ENCODE results near the gene PHYKPL.
A peak's percentile ranks its signal among the peaks of the same experiment; 100 is the strongest.

PHYKPL gene

DNA sequence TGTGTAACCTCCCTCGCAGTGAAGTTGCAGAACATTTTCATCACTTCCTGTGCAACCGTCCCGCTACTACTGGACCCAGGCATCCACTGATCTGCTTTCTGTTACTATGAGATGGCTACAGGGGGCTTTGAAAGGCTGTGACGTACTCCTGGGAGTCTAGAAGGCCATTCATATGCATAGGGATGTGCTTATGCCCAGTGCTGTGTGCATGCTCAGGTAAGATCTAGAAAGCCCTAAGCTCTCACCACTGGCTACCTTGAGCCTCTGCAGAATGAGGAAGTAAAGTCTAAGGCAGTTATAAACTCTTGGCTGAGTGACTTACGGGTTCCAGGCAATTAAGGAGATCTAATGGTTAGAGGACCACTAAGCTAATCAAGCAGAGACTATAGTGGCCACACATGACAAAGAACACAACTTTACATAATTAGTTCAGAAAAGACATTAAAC lies 16.5 kb downstream of the PHYKPL start:
- Histone ChIP-seq H3K27ac (replicated peaks) (peak overlapping the region; percentile 76), H3K4me3 (replicated peaks; ENCODE audit: insufficient read depth, low read length) (no peak overlapping the region), H3K27me3 (ENCODE audit: insufficient read depth, poor library complexity, severe bottlenecking) (no peaks in the 10 kb centered on the region)
- peak in 1 of 2 experiments; percentile 72 for DNase-seq (ENCODE audit: low read depth in 1 of 2, low spot score in 1 of 2)
- TF ChIP-seq, protein P1, sequence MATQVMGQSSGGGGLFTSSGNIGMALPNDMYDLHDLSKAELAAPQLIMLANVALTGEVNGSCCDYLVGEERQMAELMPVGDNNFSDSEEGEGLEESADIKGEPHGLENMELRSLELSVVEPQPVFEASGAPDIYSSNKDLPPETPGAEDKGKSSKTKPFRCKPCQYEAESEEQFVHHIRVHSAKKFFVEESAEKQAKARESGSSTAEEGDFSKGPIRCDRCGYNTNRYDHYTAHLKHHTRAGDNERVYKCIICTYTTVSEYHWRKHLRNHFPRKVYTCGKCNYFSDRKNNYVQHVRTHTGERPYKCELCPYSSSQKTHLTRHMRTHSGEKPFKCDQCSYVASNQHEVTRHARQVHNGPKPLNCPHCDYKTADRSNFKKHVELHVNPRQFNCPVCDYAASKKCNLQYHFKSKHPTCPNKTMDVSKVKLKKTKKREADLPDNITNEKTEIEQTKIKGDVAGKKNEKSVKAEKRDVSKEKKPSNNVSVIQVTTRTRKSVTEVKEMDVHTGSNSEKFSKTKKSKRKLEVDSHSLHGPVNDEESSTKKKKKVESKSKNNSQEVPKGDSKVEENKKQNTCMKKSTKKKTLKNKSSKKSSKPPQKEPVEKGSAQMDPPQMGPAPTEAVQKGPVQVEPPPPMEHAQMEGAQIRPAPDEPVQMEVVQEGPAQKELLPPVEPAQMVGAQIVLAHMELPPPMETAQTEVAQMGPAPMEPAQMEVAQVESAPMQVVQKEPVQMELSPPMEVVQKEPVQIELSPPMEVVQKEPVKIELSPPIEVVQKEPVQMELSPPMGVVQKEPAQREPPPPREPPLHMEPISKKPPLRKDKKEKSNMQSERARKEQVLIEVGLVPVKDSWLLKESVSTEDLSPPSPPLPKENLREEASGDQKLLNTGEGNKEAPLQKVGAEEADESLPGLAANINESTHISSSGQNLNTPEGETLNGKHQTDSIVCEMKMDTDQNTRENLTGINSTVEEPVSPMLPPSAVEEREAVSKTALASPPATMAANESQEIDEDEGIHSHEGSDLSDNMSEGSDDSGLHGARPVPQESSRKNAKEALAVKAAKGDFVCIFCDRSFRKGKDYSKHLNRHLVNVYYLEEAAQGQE (IDR thresholded peaks at IDR 0.05; ENCODE audit: insufficient replicate concordance, low read depth) = no peak
- TF ChIP-seq POLR2AphosphoS5 (IDR thresholded peaks at IDR 0.05; ENCODE audit: low read depth) = no peak; the same call in 1 of the 2 replicates
- no peak for TF ChIP-seq GABPA (IDR thresholded peaks at IDR 0.05; ENCODE audit: low read depth)
- TF ChIP-seq, protein P2, sequence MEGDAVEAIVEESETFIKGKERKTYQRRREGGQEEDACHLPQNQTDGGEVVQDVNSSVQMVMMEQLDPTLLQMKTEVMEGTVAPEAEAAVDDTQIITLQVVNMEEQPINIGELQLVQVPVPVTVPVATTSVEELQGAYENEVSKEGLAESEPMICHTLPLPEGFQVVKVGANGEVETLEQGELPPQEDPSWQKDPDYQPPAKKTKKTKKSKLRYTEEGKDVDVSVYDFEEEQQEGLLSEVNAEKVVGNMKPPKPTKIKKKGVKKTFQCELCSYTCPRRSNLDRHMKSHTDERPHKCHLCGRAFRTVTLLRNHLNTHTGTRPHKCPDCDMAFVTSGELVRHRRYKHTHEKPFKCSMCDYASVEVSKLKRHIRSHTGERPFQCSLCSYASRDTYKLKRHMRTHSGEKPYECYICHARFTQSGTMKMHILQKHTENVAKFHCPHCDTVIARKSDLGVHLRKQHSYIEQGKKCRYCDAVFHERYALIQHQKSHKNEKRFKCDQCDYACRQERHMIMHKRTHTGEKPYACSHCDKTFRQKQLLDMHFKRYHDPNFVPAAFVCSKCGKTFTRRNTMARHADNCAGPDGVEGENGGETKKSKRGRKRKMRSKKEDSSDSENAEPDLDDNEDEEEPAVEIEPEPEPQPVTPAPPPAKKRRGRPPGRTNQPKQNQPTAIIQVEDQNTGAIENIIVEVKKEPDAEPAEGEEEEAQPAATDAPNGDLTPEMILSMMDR (IDR thresholded peaks at IDR 0.05; ENCODE audit: insufficient read depth, low read length) = no peak
- no peak for TF ChIP-seq SPI1 (IDR thresholded peaks at IDR 0.05; ENCODE audit: borderline replicate concordance, low read depth)

DNA sequence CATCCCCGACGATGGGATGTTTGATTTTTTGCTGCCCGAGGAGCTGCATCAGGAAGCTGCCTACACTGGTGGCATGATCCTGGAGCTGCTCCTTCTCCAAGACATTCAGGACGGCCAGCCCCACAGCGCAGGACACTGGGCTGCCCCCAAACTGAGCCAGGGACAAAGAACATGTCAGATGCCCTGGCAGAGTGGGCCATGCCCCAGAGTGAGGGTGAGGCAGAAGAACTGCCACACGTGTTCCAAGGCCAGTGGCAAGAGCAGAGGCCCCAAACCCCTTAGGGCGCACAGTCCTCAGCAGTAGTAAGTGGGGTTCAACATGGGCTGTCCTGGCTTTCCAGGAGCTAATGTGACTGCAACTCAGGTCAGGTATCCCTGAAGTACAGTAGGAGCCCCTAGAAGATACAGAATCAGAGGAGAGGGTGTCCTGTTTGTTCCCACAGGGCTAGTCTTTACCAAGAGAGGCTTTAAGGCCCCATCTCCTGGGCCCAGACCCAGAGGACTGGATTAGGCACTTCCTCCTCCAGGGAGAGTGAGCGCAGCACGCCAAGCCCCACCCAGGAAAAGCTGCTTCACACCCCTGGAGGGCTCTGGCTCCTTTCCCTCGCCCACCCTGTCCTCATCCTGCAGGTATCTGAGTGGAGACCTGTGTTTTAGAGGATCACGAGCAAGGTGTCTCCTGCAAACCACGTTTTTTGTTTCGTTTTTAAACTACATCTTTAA lies 17.2 kb downstream of the PHYKPL start:
- H3K27ac ChIP-seq (replicated peaks) = peak overlapping the region; percentile 76
- H3K4me3 ChIP-seq (replicated peaks; ENCODE audit: insufficient read depth, low read length) = no peak overlapping the region
- no peaks in the 10 kb centered on the region for H3K27me3 ChIP-seq (ENCODE audit: insufficient read depth, poor library complexity, severe bottlenecking)
- TF ChIP-seq GABPA (IDR thresholded peaks at IDR 0.05; ENCODE audit: low read depth) = no peak
- TF ChIP-seq POLR2AphosphoS5 (IDR thresholded peaks at IDR 0.05; ENCODE audit: low read depth) = peak; percentile 21
- TF ChIP-seq, protein P1 (IDR thresholded peaks at IDR 0.05; ENCODE audit: insufficient replicate concordance, low read depth) = no peak
- TF ChIP-seq, protein P2 (IDR thresholded peaks at IDR 0.05; ENCODE audit: insufficient read depth, low read length) = no peak
- peak; percentile 82 for TF ChIP-seq SPI1 (IDR thresholded peaks at IDR 0.05; ENCODE audit: borderline replicate concordance, low read depth)
- peak in 1 of 2 experiments; percentile 71 for DNase-seq (ENCODE audit: low read depth in 1 of 2, low spot score in 1 of 2)

DNA sequence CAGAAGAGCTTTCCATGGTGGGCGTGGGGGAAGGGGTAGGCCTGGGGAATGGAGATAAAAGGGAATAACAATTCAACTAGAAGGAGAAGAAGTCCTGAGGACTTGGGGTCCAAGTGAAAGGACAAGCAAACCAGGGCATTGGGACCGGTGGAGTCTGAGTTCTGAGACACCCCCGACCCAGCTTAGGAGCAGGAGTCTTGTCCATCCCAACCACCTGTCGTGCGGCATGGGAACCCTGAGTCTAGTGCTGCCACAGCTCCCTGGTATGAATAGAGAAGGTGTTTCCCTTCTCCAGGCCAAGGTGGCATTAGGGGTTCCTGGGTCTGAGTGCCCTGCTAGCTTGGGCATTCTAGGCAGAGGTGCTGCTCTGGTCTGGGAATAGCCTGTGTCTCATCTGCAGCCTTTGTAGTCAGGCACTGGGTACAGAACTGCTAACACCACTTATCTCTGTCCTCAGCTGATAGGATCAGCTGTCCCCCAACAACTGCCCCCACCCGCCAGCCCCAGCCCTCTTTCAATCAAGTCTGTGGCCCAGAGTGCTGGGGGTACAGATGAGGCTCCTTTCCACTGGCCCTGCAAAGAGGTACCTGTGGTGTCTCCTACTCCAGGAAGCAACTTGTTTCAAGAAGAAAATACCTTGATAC lies 18.3 kb downstream of the PHYKPL start:
- TF ChIP-seq GABPA (IDR thresholded peaks at IDR 0.05; ENCODE audit: low read depth) = no peak
- TF ChIP-seq SPI1 (IDR thresholded peaks at IDR 0.05; ENCODE audit: borderline replicate concordance, low read depth) = no peak
- TF ChIP-seq POLR2AphosphoS5 (IDR thresholded peaks at IDR 0.05; ENCODE audit: low read depth) = peak; percentile 25; the same call in 1 of the 2 replicates
- TF ChIP-seq, protein P2 (IDR thresholded peaks at IDR 0.05; ENCODE audit: insufficient read depth, low read length) = no peak
- TF ChIP-seq, protein P1 (IDR thresholded peaks at IDR 0.05; ENCODE audit: insufficient replicate concordance, low read depth) = no peak
- Histone ChIP-seq H3K27ac (replicated peaks) (peak overlapping the region; percentile 76), H3K27me3 (ENCODE audit: insufficient read depth, poor library complexity, severe bottlenecking) (no peaks in the 10 kb centered on the region), H3K4me3 (replicated peaks; ENCODE audit: insufficient read depth, low read length) (no peak overlapping the region)
- DNase-seq (ENCODE audit: low read depth in 1 of 2, low spot score in 1 of 2) = no peak
